ENCODE results near the gene DAB2IP.
"Not testable (repeated sequence)": the region's sequence is repeated elsewhere in the genome, so short reads cannot be mapped to it uniquely, and the experiment has no call there.

The DAB2IP gene

GRCh38 chr9:121643473-121643872 is 8.0 kb upstream of the DAB2IP start:
- no peak for TF ChIP-seq CTCF (IDR thresholded peaks at IDR 0.05; ENCODE audit: extremely low read depth, insufficient read depth, missing control alignments)
- DNase-seq (ENCODE audit: low spot score) = no peak
- in situ Hi-C loops (cut with MboI; ENCODE audit: low pct_unique_long_range_greater_than_20kb, low sequenced_read_pairs, unreplicated experiment) = no loop called here

- DNase-seq (ENCODE audit: low spot score); in situ Hi-C loops (cut with MboI; ENCODE audit: low pct_unique_long_range_greater_than_20kb, low sequenced_read_pairs, unreplicated experiment): not testable (repeated sequence)
Observed at GRCh38 chr9:121644040-121644439, 7.4 kb upstream of the DAB2IP start.

- TF ChIP-seq CTCF (IDR thresholded peaks at IDR 0.05; ENCODE audit: extremely low read depth, insufficient read depth, missing control alignments) = no peak
- in situ Hi-C loops (cut with MboI; ENCODE audit: low pct_unique_long_range_greater_than_20kb, low sequenced_read_pairs, unreplicated experiment) = no loop called here
- DNase-seq (ENCODE audit: low spot score) = no peak
Observed at GRCh38 chr9:121645003-121645402, 6.4 kb upstream of the DAB2IP start.

- no peak for DNase-seq (ENCODE audit: low spot score)
- in situ Hi-C loops (cut with MboI; ENCODE audit: low pct_unique_long_range_greater_than_20kb, low sequenced_read_pairs, unreplicated experiment) = no loop called here
- TF ChIP-seq CTCF (IDR thresholded peaks at IDR 0.05; ENCODE audit: extremely low read depth, insufficient read depth, missing control alignments) = no peak
Observed at GRCh38 chr9:121645853-121646807, 5.3 kb upstream of the DAB2IP start.

- no peak for TF ChIP-seq CTCF (IDR thresholded peaks at IDR 0.05; ENCODE audit: extremely low read depth, insufficient read depth, missing control alignments)
- in situ Hi-C loops (cut with MboI; ENCODE audit: low pct_unique_long_range_greater_than_20kb, low sequenced_read_pairs, unreplicated experiment) = no loop called here
- no peak for DNase-seq (ENCODE audit: low spot score)
Observed at GRCh38 chr9:121646992-121647391, 4.4 kb upstream of the DAB2IP start.

GRCh38 chr9:121648172-121648571 is 3.3 kb upstream of the DAB2IP start:
- no peak for DNase-seq (ENCODE audit: low spot score)
- TF ChIP-seq CTCF (IDR thresholded peaks at IDR 0.05; ENCODE audit: extremely low read depth, insufficient read depth, missing control alignments) = no peak
- in situ Hi-C loops (cut with MboI; ENCODE audit: low pct_unique_long_range_greater_than_20kb, low sequenced_read_pairs, unreplicated experiment) = no loop called here

- TF ChIP-seq CTCF (IDR thresholded peaks at IDR 0.05; ENCODE audit: extremely low read depth, insufficient read depth, missing control alignments) = no peak
- in situ Hi-C loops (cut with MboI; ENCODE audit: low pct_unique_long_range_greater_than_20kb, low sequenced_read_pairs, unreplicated experiment) = no loop called here
- no peak for DNase-seq (ENCODE audit: low spot score)
Observed at GRCh38 chr9:121648799-121649198, 2.6 kb upstream of the DAB2IP start.

Measured in GM13977 (cell line).